Inferior parietal cortex (tissue), 1 donor: ENCODE results near the gene ABCC6.
"Not testable (repeated sequence)": the region's sequence is repeated elsewhere in the genome, so short reads cannot be mapped to it uniquely, and the experiment has no call there.

Source experiments
- DNase-seq: peaks from one replicate; pipeline ENCODE4 v3.0.0-alpha.2; 2016; ENCODE audit errors: extremely low spot score

The ABCC6 gene

DNA sequence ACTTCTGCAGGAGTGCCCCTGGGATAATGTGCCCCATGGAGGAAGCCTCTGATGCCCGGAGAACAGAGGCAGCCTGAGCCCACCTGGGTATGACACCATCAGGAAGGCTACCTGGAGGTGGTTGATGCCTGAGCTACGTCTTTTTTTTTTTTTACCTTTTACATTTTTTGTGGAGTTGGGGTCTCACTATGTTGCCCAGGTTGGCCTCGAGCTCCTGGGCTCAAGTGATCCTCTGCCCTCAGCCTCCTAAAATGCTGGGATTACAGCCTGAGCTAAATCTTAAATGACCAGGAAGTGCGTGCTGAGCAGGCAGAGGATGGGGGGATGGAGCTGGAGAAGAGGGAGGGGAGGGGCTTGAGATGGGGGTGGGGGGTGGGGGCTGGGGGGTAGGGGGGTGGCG lies 32.7 kb downstream of the ABCC6 start:
- DNase-seq, result no peak

DNA sequence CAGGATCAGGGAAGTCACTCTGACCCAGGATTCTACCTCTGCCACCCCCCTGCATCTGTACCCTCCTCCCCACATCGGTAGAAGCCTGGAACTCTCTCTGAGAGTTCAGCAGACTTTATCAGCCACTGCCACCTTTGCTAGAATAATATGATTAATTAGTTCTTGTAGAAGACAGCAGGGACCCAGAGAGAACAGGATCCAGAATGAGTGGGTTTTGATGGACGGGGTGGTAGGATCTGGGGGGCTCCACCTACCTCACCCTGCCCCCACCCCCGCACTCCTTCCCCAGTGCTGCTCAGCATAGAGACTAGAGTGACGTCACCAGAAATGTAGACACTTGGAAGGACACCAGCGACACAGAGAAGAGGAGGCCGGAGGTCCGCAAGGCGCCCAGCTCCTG lies 33.5 kb downstream of the ABCC6 start:
- DNase-seq, result no peak

DNA sequence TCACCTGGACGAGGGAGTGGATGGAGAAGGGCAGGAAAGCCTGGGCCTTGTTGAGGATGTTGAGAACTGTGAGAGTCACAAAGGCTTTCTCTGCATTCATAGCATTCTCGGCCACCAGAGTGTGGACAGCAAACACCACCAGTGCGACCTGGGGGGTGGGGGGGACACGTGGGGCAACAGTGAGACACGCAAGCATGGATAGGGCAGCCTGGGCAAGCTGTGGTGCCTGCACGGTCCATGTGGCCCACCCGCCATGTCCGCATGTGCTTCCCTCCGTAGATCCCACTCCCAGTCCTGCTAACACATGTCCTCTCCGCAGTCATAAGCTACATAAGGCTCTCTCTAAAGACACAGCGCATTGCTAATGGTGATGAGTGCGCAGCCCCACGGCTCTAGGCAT lies 34.5 kb downstream of the ABCC6 start:
- DNase-seq, result no peak

DNA sequence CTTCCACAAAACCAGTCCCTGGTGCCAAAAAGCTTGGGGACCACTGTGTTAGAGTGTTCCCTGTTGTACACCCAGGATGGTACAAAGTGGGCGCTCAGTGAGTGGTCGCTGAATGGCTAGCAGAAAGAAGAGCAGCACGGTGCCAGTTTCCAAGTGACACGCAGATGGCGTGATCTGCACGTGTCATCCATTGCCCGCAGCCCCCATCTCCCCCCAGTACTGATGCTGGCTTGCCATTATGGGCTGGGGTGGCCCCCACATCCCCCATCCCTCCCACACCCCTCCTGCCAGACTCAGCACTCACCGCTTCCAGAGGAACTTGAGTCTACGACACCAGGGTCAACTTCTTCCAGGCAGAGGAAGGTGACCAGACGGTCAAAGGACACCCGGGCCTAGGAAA lies 36.5 kb downstream of the ABCC6 start:
- no peak for DNase-seq

DNA sequence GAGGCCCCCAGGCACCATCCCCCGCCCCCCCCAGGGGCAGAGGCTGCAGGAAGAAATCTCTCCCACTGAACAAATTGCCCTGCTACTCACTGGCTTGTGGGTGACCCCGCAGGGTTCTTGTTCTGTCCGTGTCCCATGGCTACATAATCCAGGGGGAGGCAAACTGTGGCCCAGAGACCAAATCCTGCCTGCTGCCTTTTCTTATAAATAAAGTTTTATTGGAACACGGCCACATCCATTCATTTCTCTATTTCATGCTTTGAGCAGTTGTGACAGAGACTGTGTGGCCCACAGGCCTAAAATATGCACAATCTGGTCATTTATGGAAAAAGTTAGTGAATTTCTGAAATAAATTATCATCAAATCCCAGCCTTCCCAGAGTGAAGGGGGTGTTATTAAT lies 38.2 kb downstream of the ABCC6 start:
- no peak for DNase-seq

DNA sequence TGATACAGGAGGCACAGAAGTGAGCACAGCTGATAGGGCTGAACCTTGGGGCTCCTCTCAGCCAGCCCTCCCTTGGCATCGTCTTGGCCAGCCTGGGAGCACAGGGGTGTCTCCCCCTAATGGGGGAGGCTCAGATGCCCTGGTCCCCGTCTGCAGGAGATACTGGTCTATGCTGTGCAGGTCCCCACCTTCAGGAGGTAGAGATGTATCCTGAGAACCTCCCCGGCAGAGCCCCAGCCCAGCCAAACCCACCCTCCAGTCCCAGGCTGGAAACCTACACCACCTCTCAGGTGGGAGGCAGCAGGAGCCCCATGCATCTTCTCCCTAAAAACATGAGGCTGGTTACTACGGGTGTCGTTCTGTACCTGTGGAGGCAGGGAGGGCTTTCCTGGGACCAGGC lies 38.7 kb downstream of the ABCC6 start:
- DNase-seq, result no peak

DNA sequence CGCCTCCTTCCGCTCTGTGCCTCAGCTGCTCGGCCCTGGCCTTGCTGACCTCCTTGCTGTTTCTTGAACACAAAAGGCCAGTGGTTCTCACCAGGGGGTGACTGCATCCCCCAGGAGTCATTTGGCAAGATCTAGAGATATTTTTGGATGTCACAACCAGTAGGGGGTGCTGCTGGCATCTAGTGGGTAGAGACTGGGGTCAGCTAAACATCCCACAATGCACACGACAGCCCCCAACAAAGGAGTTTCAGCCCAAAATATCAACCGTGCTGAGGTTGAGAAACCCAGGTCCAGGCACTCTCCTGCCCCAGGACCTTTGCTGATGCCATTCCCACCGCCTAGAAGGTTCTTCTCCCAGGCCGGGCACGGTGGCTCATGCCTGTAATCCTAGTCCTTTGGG lies 39.7 kb downstream of the ABCC6 start:
- no peak for DNase-seq

DNA sequence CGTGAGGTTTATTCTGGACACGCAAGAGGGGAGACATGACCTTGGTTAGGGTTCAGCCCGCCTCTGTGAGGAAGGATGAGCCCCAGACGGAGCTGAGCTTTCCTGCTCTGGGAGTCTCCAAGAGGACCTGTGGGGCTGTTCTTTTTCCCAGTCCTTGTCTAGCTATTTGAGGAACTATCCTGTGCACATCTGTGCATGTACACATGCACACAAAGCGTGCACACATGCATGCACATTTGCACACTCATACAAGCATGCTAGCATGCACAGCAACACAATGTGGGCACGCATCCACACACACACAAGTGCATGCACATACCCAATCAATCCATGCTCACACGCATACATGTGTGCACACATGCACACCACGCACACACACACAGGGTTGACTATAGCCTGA lies 40.4 kb downstream of the ABCC6 start:
- DNase-seq, result no peak

DNA sequence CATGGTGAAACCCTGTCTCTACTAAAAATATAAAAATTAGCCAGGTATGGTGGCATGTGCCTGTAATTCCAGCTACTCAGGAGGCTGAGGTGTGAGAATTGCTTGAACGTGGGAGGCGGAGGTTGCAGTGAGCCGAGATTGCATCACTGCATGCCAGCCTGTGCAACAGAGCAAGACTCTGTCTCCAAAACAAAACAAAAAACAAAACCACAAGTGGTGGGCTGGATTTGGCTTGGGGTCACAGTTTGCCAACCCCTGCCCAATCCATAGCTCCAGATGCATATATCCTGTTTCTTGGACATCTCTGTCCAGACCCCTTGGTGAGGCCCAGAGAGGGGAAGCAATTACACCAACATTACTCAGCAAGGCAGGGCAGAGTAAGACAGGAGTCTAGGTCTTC lies 41.5 kb downstream of the ABCC6 start:
- DNase-seq, result not testable (repeated sequence)

DNA sequence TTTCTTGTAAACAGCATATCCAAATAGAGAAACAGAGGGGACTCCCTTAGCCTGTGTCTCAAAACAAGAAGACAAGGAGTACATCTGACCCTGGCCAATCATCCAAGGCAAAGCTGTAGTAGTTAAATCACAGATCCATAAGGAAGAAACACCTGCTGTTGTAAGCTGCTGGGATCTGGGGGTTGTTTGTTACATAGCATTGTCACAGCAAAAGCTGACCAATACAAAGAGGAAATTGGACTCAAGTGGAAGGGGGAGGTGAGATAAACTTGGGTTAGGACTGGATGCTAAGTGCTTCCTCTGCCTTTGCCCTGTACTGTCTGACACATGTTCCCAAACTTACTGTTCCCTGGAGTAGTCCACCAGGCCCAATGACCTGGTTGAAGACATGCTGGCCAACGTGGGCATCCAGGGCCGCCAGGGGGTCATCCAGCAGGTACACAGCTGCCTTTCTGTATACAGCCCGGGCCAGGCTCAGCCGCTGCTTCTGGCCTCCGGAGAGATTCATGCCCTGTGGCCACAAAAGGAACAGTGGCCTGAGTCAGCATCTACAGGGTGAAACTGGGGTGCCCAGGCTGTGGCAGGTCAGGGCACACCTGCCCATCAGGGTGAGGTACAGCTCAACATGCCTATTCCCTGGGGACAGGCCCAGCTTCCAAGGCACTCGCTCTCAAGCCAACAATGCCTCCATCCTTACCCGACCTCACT lies 44.7 kb downstream of the ABCC6 start:
- DNase-seq, result no peak

DNA sequence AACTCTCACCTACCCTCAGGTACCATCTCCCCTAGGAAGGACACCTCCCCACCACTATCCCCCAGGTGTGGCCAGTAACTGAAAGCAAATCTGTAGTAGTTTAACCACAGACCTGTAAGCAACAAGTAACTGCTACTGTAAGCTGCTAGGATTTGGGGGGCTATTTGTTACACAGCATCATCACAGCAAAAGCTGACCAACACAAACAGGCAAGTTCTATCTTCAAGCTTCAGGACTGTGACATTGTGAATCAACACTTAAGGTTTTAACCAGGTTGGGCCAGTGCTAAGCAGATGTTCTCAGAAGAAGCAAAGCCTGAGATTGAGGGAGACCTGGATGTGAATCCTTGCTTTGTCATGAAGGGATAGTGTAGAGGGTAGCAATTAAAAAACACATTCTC lies 47.0 kb downstream of the ABCC6 start:
- no peak for DNase-seq

DNA sequence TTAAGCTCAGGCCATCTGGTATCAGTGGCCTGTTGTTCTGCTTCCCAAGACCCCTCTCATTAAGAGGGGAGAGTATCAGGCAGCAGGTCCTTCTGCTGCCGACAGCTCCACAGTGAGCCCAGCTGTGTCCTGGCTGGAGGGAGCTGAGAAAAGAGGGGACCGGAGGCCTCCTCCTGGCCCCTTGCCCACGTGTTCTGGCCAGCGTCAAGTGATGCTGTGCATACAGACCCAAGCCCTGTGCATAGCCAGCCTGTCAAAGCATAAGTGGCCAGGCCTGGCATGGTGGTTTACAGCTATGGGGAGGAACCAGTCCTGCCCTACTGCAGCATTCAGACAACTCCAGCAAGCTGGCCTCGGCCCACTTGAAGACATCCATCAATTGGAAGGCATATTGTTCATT lies 48.0 kb downstream of the ABCC6 start:
- no peak for DNase-seq

DNA sequence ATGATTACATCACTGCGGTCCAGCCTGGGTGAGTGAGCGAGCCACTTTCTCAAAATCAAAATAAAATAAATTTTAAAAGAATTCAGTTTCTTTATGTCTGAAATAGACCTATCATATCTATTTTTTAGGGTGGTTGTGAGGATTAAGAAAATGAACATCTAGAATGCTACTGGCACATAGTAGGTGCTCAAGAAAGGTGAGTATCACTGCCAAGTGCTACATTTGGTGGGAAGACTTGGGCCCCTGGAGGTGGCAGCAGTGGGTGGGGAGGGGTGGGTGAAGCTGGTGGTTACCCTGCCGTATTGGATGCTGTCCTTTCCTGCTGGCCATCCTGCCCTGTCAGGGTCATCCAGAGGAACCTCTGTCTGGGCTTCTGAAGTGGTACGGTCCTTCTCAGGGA lies 50.3 kb downstream of the ABCC6 start:
- no peak for DNase-seq

DNA sequence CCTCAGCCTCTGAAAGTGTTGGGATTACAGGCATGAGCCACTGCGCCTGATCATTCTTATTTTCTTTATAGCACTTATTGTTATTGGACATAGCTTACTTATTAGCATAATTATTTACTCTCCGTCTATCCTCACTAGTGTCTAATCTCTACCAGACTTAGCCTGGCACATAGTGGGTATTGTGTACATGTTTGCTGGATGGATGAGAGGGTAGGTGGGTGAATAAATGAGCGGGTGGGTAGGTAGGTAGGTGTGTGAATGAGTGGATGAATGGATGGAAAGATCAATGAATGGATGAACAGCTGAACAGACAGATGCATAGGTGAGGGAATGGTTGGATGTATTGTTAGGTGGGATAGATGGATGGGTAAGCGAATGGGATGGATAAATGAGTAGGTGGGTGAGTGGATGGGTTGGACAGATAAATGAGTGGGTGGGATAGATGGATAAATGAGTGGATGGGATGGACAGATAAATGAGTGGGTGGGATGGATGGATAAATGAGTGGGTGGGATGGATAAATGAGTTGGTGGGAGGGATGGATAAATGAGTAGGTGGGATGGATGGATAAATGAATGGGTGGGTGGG lies 51.9 kb downstream of the ABCC6 start:
- DNase-seq, result no peak

DNA sequence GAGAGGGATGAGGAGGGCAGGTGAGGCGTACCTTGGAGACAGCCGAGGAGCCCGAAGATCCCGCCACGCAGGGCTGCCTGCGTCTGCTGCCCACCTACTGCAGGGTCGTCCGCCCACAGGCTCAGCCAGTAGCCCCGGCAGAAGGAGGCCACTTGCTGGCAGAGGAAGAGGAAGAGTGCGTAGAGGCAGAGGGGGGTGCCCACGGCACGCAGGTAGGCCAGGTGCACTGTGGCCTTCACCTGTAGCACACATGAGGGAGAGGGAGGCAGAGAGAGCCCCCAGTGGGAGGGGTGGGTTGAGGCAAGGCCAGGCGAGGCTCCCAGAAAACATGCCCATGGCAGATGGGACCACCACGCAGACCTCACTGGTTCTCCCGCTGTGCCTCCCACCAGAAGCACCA lies 53.7 kb downstream of the ABCC6 start:
- DNase-seq, result no peak

DNA sequence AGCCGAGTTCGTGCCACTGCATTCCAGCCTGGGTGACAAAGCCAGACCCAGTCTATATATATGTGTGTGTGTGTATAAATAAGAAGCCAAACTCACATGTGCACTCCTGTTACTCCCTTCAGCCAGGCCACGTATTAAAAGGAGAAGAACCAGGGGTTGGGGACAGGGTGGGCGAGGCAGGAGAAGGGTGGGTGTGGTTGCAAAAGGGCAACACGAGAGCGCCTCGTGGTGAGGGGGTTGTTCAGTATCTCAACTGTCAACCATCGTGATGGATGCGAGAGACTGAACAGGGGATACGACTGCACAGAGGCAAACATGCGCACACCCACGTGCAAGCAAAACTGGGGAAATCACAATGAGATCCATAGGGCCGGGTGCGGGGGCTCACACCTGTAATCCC lies 54.9 kb downstream of the ABCC6 start:
- no peak for DNase-seq

DNA sequence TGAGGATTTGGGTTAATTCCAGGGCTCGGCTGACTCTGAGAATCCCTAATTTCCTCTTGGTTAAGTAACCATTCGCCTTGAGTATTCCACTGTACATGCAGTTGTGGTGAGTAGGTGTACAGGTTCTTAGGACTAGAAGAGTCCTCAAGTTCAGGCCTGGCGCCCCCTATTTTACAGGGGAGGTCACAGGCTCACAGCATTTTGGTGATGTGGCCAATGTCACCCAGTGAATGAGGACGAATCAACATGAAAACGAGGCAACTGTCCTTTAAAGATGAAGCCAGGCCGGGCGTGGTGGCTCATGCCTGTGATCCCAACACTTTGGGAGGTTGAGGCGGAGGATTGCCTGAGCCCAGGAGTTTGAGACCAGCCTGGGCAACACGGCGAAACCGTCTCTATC lies 55.4 kb downstream of the ABCC6 start:
- no peak for DNase-seq

DNA sequence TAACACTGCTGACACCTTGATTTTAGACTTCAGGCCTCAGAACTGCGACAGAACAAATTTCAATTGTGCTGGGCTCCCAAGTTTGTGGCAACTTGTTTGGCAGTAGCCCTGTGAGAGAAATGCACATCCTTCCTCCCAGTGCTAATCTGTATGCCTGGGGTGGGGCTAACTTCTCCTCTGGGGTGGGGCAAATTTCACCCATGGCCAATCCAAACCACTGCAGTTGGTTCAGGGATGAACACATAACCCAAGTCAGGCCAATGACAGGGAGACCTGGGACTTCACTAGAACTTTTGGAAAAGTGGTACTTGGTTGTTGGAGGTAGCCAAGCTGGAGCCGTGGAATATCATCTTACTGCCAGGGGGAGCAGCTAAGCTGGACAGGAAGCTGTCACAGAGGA lies 56.3 kb downstream of the ABCC6 start:
- DNase-seq, result no peak

DNA sequence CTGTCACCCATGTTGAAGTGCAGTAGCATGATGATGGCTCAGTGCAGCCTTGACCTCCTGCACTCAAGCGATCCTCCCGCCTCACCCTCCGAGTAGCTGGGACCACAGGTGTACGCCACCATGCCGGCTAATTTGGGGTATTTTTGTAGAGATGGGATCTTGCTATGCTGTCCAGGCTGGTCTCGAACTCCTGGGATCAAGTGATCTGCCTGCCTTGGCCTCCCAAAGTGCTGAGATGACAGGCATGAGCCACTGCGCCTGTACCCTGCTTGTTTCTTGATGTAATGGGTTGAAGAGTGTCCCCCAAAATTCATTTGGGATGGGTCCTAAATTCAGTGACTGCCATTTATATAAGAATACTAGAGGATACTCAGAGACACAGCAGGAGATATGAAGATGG lies 57.2 kb downstream of the ABCC6 start:
- no peak for DNase-seq

DNA sequence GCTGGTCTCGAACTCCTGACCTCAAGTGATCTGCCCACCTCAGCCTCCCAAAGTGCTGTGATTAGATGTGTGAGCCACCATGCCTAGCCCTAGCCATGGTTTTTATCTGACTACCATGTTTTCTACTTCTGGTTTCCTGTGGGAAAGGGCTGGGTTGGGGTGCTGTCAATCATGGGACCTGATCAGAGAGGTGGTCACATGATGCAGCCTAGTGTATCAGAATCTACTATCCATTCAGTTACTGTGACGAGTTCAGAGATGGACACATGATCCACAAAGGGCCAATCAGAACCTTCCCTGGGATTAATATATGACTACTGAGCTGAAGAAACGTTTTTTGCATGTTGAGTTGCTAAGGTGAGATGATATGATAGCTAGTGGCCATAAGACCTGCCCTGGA lies 59.1 kb downstream of the ABCC6 start:
- DNase-seq, result no peak

DNA sequence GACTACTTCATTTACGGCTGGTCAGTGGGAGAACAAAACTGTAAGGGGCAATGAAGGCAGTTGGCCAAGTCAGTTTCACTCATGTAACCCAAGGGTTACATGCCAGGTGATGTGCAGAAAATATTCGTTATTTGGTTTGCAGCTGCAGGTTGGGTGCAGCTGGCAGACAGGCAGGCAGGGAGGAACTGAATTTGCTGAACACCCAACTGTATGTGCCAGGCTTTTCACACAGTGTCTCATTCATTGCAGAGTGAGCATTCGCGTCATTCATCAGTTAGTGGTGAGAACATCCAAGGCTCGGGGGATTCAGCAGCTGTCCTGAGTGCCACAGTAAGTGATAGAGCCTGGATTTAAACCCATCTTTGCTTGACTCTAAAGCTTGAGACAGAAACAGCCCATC lies 59.7 kb downstream of the ABCC6 start:
- peak; percentile 62 for DNase-seq

DNA sequence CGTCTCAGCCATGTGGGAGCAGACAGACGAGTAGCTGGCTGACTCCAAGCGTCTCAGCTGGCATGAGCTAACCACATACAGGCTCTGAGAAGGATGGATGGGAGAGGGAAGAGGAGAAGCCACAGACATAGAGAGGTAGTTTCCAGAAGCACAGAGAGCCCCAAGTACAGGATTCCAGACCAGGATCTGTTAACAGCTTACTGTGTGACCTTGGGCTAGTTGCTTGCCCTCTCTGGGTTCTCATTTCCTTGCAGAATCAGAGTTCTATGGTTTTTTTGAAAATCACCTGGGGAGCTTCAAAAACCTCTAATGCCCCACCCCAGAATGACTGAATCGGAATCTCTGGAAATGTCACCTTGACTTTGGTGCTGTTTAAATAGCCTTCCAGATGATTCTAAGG lies 60.2 kb downstream of the ABCC6 start:
- no peak for DNase-seq

DNA sequence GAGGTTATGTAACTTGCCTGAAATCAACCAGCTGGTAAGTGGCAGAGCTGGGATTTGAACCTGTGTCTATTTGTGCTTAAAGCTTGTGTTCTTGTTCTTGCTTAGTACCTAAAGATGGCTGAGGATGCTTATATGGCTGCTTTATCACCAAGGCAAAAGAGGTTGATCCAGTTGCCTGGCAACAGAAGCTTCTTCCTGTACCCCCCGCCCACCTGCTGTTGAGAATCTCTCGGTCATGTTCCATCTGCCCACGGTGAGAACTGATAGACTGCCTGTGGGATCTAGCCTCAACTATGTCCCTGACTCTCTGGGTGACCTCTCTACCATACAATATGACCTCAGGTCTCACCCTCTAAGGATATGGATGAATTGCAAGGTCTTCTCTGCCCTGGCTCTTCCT lies 60.7 kb downstream of the ABCC6 start:
- DNase-seq, result no peak

DNA sequence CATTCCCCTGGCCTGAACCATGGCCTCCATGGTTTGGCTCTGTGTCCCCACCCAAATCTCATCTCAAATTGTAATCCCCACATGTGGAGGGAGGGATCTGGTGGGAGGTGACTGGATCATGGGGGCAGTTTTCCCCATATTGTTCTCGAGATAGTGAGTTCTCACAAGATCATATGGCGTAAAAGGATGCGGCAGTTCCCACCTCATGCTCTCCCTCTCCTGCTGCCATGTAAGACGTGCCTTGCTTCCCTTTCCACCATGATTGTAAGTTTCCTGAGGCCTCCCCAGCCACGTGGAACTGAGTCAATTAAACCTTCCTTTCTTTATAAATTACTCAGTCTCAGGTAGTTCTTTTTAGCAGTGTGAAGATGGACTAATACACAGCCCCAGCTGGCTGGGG lies 61.5 kb downstream of the ABCC6 start:
- DNase-seq, result not testable (repeated sequence)
